Measurements from ENCODE around the gene MS4A18.

DNA sequence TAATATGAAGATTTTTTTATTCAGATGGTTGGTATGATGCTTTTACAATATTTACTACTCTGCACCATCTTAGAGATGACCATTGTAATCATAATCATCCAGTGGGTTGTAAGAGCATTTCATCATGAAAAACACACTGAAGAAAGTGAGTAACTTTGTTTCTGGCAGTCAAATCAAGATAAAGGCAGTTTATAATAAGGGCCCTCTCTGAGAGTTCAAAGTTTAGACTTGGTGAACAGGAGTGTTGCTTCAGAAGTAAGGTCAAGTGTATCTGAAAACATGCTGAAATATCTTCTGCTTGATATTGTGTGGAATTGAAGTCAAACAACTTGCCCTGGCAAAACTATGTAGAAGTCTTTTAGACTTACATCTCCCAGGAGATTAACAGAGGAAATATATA is 44.6 kb upstream of the MS4A18 start:
- TF ChIP-seq FOXA1 (IDR thresholded peaks at IDR 0.05) (no peak), FOXK2 (IDR thresholded peaks at IDR 0.05) (no peak)

Data from HEK293T (cell line).